H1 (cell line): ENCODE results near the gene ELOVL5. TPM values are rescaled to one million over a fixed set of nuclear protein-coding genes. Genes with fewer than 3 reads are reported as not detected.

Source experiments
- CTCF ChIA-PET: fragments of 300-600 bp; sonication (Branson Sonifier 250); formaldehyde crosslinking; loops from one replicate; lab custom pipeline; 2021; ENCODE audit not compliant: partially characterized antibody; lab: Charles Lee
- POLR2A ChIA-PET: fragments of 300-600 bp; sonication (Branson Sonifier 250); formaldehyde crosslinking; loops from one replicate; lab custom pipeline; 2021; ENCODE audit warnings: inconsistent platforms; ENCODE audit not compliant: partially characterized antibody; lab: Charles Lee
- DNase-seq, 2 experiments: peaks; one replicate each; pipeline versions ENCODE4 v3.0.0 to v3.0.0-alpha.2; 2010 to 2022; ENCODE audit warnings: low spot score in 2 of 2, low read depth in 1 of 2, mixed read lengths in 1 of 2
- FAIRE-seq: peaks from 2 replicates; lab custom pipeline; 2011; peaks lifted over from hg19 to GRCh38; lab: Jason Lieb, UNC
- H2AFZ ChIP-seq: 2 replicates; pipeline ENCODE4 v1.8.1; 2012; ENCODE audit warnings: low read length, inconsistent platforms
- H2AK5ac ChIP-seq: 2 replicates; pipeline ENCODE4 v1.6.1; 2013; ENCODE audit warnings: low read depth, low read length
- H2BK120ac ChIP-seq: replicated peaks from 2 replicates; pipeline ENCODE3; 2013; ENCODE audit warnings: low read depth, low read length, inconsistent platforms
- H2BK12ac ChIP-seq: 2 replicates; pipeline ENCODE4 v1.6.1; 2013; ENCODE audit warnings: low read depth, low read length
- H2BK15ac ChIP-seq: 2 replicates; pipeline ENCODE4 v1.6.1; 2013; ENCODE audit warnings: low read length
- H2BK20ac ChIP-seq: 2 replicates; pipeline ENCODE4 v1.6.1; 2013; ENCODE audit warnings: low read length
- H2BK5ac ChIP-seq: 2 replicates; pipeline ENCODE4 v1.6.1; 2013; ENCODE audit warnings: low read depth, low read length
- H3K14ac ChIP-seq: 2 replicates; pipeline ENCODE4 v1.6.1; 2013; ENCODE audit warnings: inconsistent platforms; ENCODE audit not compliant: insufficient read length
- H3K18ac ChIP-seq: 2 replicates; pipeline ENCODE4 v1.6.1; 2013; ENCODE audit warnings: low read length; ENCODE audit errors: extremely low read depth
- H3K23ac ChIP-seq: 2 replicates; pipeline ENCODE4 v1.6.1; 2013; ENCODE audit warnings: inconsistent platforms; ENCODE audit not compliant: insufficient read length
- H3K23me2 ChIP-seq: 2 replicates; pipeline ENCODE4 v1.6.1; 2013; ENCODE audit warnings: low read depth, low read length
- H3K27ac ChIP-seq: 2 replicates; pipeline ENCODE4 v1.6.1; 2011; ENCODE audit warnings: low read depth, low read length, inconsistent platforms
- H3K27me3 ChIP-seq, 4 experiments: replicated peaks in 1 of 4; 1 replicate in 1 of 4; 2 replicates in 3 of 4; pipeline versions ENCODE4 v1.6.1 to v1.8.1; 2011 to 2013; ENCODE audit warnings: low read length in 3 of 4, mild to moderate bottlenecking in 3 of 4, inconsistent platforms in 2 of 4, mixed read lengths in 2 of 4, moderate library complexity in 1 of 4; ENCODE audit not compliant: control insufficient read depth in 3 of 4, insufficient read depth in 3 of 4; ENCODE audit errors: extremely low read depth in 1 of 4
- H3K36me3 ChIP-seq, 4 experiments: 2 replicates each; pipeline versions ENCODE4 v1.6.1 to v1.8.1; 2011 to 2013; ENCODE audit warnings: mild to moderate bottlenecking in 4 of 4, low read length in 3 of 4, moderate library complexity in 2 of 4, control low read depth in 1 of 4, inconsistent platforms in 1 of 4; ENCODE audit not compliant: insufficient read depth in 4 of 4, control insufficient read depth in 2 of 4
- H3K4ac ChIP-seq: replicated peaks from 2 replicates; pipeline ENCODE3; 2013; ENCODE audit warnings: low read length, low read depth, mixed read lengths, inconsistent platforms; ENCODE audit not compliant: insufficient read length
- H3K4me1 ChIP-seq, 4 experiments: replicated peaks in 1 of 4; 1 replicate in 1 of 4; 2 replicates in 3 of 4; pipeline versions ENCODE4 v1.6.1 to v1.8.1; 2011 to 2013; ENCODE audit warnings: low read length in 3 of 4, inconsistent platforms in 2 of 4, mixed read lengths in 1 of 4; ENCODE audit not compliant: insufficient read depth in 4 of 4, control insufficient read depth in 3 of 4
- H3K4me2 ChIP-seq, 2 experiments: 2 replicates each; pipeline versions ENCODE4 v1.6.1 to v1.8.1; 2011 to 2013; ENCODE audit warnings: low read depth in 2 of 2, low read length in 2 of 2, control low read depth in 1 of 2, inconsistent platforms in 1 of 2, mild to moderate bottlenecking in 1 of 2; ENCODE audit not compliant: insufficient read depth in 1 of 2
- H3K4me3 ChIP-seq, 4 experiments: fragments of 200-600, 300-600 bp in 1 of 4; sonication (generic), shearing (Covaris generic), sonication (Bioruptor Twin) in 1 of 4; 2 replicates each; pipeline versions ENCODE4 v1.5.1 to v1.8.1; 2011 to 2016; ENCODE audit warnings: low read length in 4 of 4, low read depth in 3 of 4, control low read depth in 2 of 4, inconsistent platforms in 2 of 4, mild to moderate bottlenecking in 2 of 4, mixed read lengths in 1 of 4, moderate library complexity in 1 of 4; ENCODE audit not compliant: insufficient read depth in 2 of 4; ENCODE audit errors: extremely low read depth in 1 of 4
- H3K56ac ChIP-seq: replicated peaks from 2 replicates; pipeline ENCODE3; 2013; ENCODE audit warnings: low read depth, mild to moderate bottlenecking, mixed read lengths, low read length, inconsistent platforms; ENCODE audit not compliant: insufficient read length
- H3K79me1 ChIP-seq: 2 replicates; pipeline ENCODE4 v1.6.1; 2013; ENCODE audit warnings: low read depth, low read length, control low read depth
- H3K79me2 ChIP-seq, 2 experiments: 2 replicates each; pipeline versions ENCODE4 v1.6.1 to v1.8.1; 2012 to 2013; ENCODE audit warnings: low read length in 2 of 2, mild to moderate bottlenecking in 2 of 2, inconsistent platforms in 1 of 2; ENCODE audit not compliant: insufficient read depth in 2 of 2, control insufficient read depth in 1 of 2
- H3K9ac ChIP-seq, 4 experiments: replicated peaks in 1 of 4; 1 replicate in 1 of 4; 2 replicates in 3 of 4; pipeline versions ENCODE4 v1.6.1 to v1.8.1; 2011 to 2013; ENCODE audit warnings: low read depth in 3 of 4, low read length in 3 of 4, control low read depth in 2 of 4, mild to moderate bottlenecking in 2 of 4, moderate library complexity in 2 of 4, inconsistent platforms in 1 of 4; ENCODE audit errors: extremely low read depth in 1 of 4
- H3K9me3 ChIP-seq, 2 experiments: 2 replicates each; pipeline versions ENCODE4 v1.6.1 to v1.8.1; 2012 to 2013; ENCODE audit warnings: mild to moderate bottlenecking in 2 of 2, moderate library complexity in 2 of 2, control low read depth in 1 of 2, inconsistent platforms in 1 of 2, low read depth in 1 of 2, low read length in 1 of 2, mixed read lengths in 1 of 2; ENCODE audit not compliant: insufficient read depth in 2 of 2
- H4K20me1 ChIP-seq, 2 experiments: replicated peaks in 1 of 2; 2 replicates each; pipeline versions ENCODE3 to v1.8.1; 2011 to 2013; ENCODE audit warnings: inconsistent platforms in 2 of 2, low read length in 2 of 2, mild to moderate bottlenecking in 1 of 2; ENCODE audit not compliant: insufficient read depth in 2 of 2, control insufficient read depth in 1 of 2
- H4K5ac ChIP-seq: 2 replicates; pipeline ENCODE4 v1.6.1; 2013; ENCODE audit warnings: low read length, low read depth, mixed read lengths, inconsistent platforms; ENCODE audit not compliant: insufficient read length
- H4K8ac ChIP-seq: 2 replicates; pipeline ENCODE4 v1.8.0; 2013; ENCODE audit warnings: mild to moderate bottlenecking, moderate library complexity, low read length, inconsistent platforms; ENCODE audit not compliant: insufficient read depth; ENCODE audit errors: extremely low read depth
- H4K91ac ChIP-seq: replicated peaks from 2 replicates; pipeline ENCODE3; 2013; ENCODE audit warnings: low read length, mixed read lengths, inconsistent platforms; ENCODE audit not compliant: insufficient read length
- SP1 ChIP-seq: IDR thresholded peaks from 2 replicates; pipeline ENCODE4 v1.6.1; 2011; ENCODE audit warnings: low read depth, low read length
- WGBS, 2 experiments: shearing (Covaris generic) in 1 of 2; methylation state at CpG; one replicate each; pipeline versions ENCODE4 v1.1.6 to v1.1.7; 2013 to 2015; ENCODE audit warnings: low lambda C conversion rate in 2 of 2, mixed read lengths in 2 of 2, inconsistent platforms in 1 of 2, low coverage in 1 of 2, missing lambda C conversion rate in 1 of 2; ENCODE audit not compliant: insufficient replicate concordance in 2 of 2, insufficient coverage in 1 of 2, insufficient read length in 1 of 2; ENCODE audit errors: extremely low coverage in 1 of 2, missing lambda C conversion rate in 1 of 2; 5-methylcytosine and 5-hydroxymethylcytosine counted together
- polyA plus RNA-seq, 7 experiments: library from polyadenylated mRNA; depleted of rRNA in 3 of 7; stranded (reverse) in 5 of 7; unstranded in 2 of 7; fragments of >200 nt in 5 of 7; fragments of 200-250 nt in 2 of 7; gene quantifications; 1 replicate in 5 of 7; 2 replicates in 1 of 7; 4 replicates in 1 of 7; pipeline versions ENCODE4 v1.2.1 to v1.2.3, GENCODE V29; 2011 to 2013; ENCODE audit warnings: missing spikeins in 2 of 7, mixed read lengths in 2 of 7
- total RNA-seq: library from RNA; stranded (reverse); fragmentation: NEBNext Ultra II Directional; extraction: Animal tissue kit (Norgen Biotek cat#: 25700); gene quantifications from 2 replicates; pipeline ENCODE4 v1.2.1, GENCODE V29; 2021
- TF ChIP-seq, protein P1 (sequence below): IDR thresholded peaks from 2 replicates; pipeline ENCODE4 v1.6.1; 2012; ENCODE audit warnings: low read length, inconsistent platforms

The ELOVL5 gene
- total and polyA plus RNA-seq, 2 of the 8 experiments (the other 6 are each of a cell fraction or from before 2014, with no cell fraction given), result 113 to 156 TPM

DNA sequence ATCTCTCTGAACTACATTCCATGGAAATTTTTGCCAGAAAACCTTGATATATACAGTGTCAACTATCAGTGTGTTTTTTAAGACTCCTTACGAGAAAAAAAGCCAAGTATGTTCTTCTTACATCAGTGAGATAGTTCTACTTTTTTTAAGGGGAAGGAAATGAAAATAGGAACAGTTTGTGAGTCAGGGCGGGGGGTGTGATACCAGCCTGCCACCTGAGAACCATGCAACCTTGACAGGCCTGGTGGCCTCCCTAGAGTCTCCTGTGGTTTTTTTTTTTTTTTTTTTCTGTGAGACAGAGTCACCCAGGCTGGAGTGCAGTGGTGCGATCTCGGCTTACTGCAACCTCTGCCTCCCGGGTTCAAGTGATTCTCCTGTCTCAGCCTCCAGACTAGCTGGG is 103.8 kb downstream of the ELOVL5 start:
- CTCF ChIA-PET, result interaction anchor here (1.0 to 1.2 kb wide), 2 partner anchors 72 to 118 kb away, joined by 4 read pairs; no protein-coding TSS in a partner anchor
- Histone ChIP-seq H3K4me3 (no peak overlapping the region), H3K56ac (no peak overlapping the region), H2AFZ (no peak overlapping the region), H3K36me3 (no peaks in the 10 kb centered on the region), H3K79me2 (no peaks in the 10 kb centered on the region), H3K23ac (no peak overlapping the region), H3K4me1 (no peaks in the 10 kb centered on the region), H3K9ac (no peak overlapping the region), H3K27ac (no peak overlapping the region), H4K91ac (no peak overlapping the region), H3K18ac (no peak overlapping the region), H4K8ac (no peak overlapping the region), H3K4ac (no peak overlapping the region)
- TF ChIP-seq, protein P1, sequence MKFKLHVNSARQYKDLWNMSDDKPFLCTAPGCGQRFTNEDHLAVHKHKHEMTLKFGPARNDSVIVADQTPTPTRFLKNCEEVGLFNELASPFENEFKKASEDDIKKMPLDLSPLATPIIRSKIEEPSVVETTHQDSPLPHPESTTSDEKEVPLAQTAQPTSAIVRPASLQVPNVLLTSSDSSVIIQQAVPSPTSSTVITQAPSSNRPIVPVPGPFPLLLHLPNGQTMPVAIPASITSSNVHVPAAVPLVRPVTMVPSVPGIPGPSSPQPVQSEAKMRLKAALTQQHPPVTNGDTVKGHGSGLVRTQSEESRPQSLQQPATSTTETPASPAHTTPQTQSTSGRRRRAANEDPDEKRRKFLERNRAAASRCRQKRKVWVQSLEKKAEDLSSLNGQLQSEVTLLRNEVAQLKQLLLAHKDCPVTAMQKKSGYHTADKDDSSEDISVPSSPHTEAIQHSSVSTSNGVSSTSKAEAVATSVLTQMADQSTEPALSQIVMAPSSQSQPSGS, result no peak
- TF ChIP-seq SP1, result no peak
- TF ChIP-seq, all 59 proteins: peak for 0
- no peak overlapping the region for H2BK5ac ChIP-seq
- POLR2A ChIA-PET, result no interaction called here
- H3K4me2 ChIP-seq, result no peak overlapping the region
- no peak overlapping the region for H2BK15ac ChIP-seq
- no peak overlapping the region for H3K14ac ChIP-seq
- H3K79me1 ChIP-seq, result no peaks in the 10 kb centered on the region
- no peaks in the 10 kb centered on the region for H3K27me3 ChIP-seq
- H4K20me1 ChIP-seq, result no peaks in the 10 kb centered on the region
- no peaks in the 10 kb centered on the region for H3K23me2 ChIP-seq
- FAIRE-seq (no peak), DNase-seq (no peak)
- H2AK5ac ChIP-seq, result no peak overlapping the region
- H2BK20ac ChIP-seq, result no peak overlapping the region
- WGBS, 2 experiments, result 90% methylated on average over 3 of the region's 5 CpGs; no CpG with 5 or more reads in 1 of the 2 experiments
- no peaks in the 10 kb centered on the region for H3K9me3 ChIP-seq
- H2BK120ac ChIP-seq, result no peak overlapping the region
- H4K5ac ChIP-seq, result no peak overlapping the region
- H2BK12ac ChIP-seq, result no peak overlapping the region
